Trophoblast cell (in vitro differentiated cells and primary cell): ENCODE results near the gene HS6ST3. TPM values are rescaled to one million over a fixed set of nuclear protein-coding genes. Genes with fewer than 3 reads are reported as not detected.
A peak's percentile ranks its signal among the peaks of the same experiment; 100 is the strongest.
"Not testable (repeated sequence)": the region's sequence is repeated elsewhere in the genome, so short reads cannot be mapped to it uniquely, and the experiment has no call there.

ENCODE experiments used
- DNase-seq, 2 donors: peaks; one replicate each; pipeline ENCODE4 v3.0.0-alpha.2; 2016
- H2AFZ ChIP-seq: 2 replicates; pipeline ENCODE4 v1.6.1; 2013; ENCODE audit warnings: low read length, moderate library complexity, mild to moderate bottlenecking; ENCODE audit not compliant: insufficient read depth, poor library complexity
- H2AK5ac ChIP-seq: 2 replicates; pipeline ENCODE4 v1.6.1; 2013; ENCODE audit warnings: mild to moderate bottlenecking, low read length
- H2BK120ac ChIP-seq: 2 replicates; pipeline ENCODE4 v1.6.1; 2013; ENCODE audit warnings: low read length, mild to moderate bottlenecking, moderate library complexity; ENCODE audit not compliant: insufficient read depth, poor library complexity
- H2BK12ac ChIP-seq: 2 replicates; pipeline ENCODE4 v1.6.1; 2013; ENCODE audit warnings: mild to moderate bottlenecking, low read length, moderate library complexity
- H2BK5ac ChIP-seq: 2 replicates; pipeline ENCODE4 v1.6.1; 2013; ENCODE audit warnings: low read length, low read depth, moderate library complexity, mild to moderate bottlenecking; ENCODE audit not compliant: poor library complexity
- H3K14ac ChIP-seq: 2 replicates; pipeline ENCODE4 v1.6.1; 2013; ENCODE audit warnings: mild to moderate bottlenecking, low read length
- H3K18ac ChIP-seq: 2 replicates; pipeline ENCODE4 v1.6.1; 2013; ENCODE audit warnings: mild to moderate bottlenecking, low read length
- H3K23ac ChIP-seq: 2 replicates; pipeline ENCODE4 v1.6.1; 2013; ENCODE audit warnings: low read length
- H3K27ac ChIP-seq: 2 replicates; pipeline ENCODE4 v1.5.1; 2013; ENCODE audit warnings: low read depth, mild to moderate bottlenecking, inconsistent platforms, low read length, moderate library complexity
- H3K27me3 ChIP-seq: 2 replicates; pipeline ENCODE4 v1.6.1; 2013; ENCODE audit warnings: inconsistent platforms, mild to moderate bottlenecking, low read length, moderate library complexity; ENCODE audit not compliant: insufficient read depth
- H3K36me3 ChIP-seq, 2 experiments: 1 replicate in 1 of 2; 2 replicates in 1 of 2; pipeline ENCODE4 v1.6.1; 2013; ENCODE audit warnings: low read length in 2 of 2, mild to moderate bottlenecking in 2 of 2, moderate library complexity in 1 of 2; ENCODE audit not compliant: insufficient read depth in 2 of 2, control insufficient read depth in 1 of 2
- H3K4ac ChIP-seq: 2 replicates; pipeline ENCODE4 v1.6.1; 2013; ENCODE audit warnings: low read depth, mild to moderate bottlenecking, low read length, moderate library complexity
- H3K4me1 ChIP-seq, 2 experiments: 1 replicate in 1 of 2; 2 replicates in 1 of 2; pipeline ENCODE4 v1.6.1; 2013; ENCODE audit warnings: low read length in 2 of 2, mild to moderate bottlenecking in 2 of 2, moderate library complexity in 1 of 2; ENCODE audit not compliant: insufficient read depth in 2 of 2, control insufficient read depth in 1 of 2
- H3K4me2 ChIP-seq: 2 replicates; pipeline ENCODE4 v1.6.1; 2013; ENCODE audit warnings: inconsistent platforms, mild to moderate bottlenecking, low read length, moderate library complexity
- H3K4me3 ChIP-seq: 2 replicates; pipeline ENCODE4 v1.5.1; 2013; ENCODE audit warnings: mild to moderate bottlenecking, low read depth, low read length, inconsistent platforms
- H3K79me1 ChIP-seq: one replicate; pipeline ENCODE4 v1.6.1; 2013; ENCODE audit warnings: low read length
- H3K79me2 ChIP-seq: 2 replicates; pipeline ENCODE4 v1.6.1; 2013; ENCODE audit warnings: low read length, mild to moderate bottlenecking; ENCODE audit not compliant: control insufficient read depth, insufficient read depth, poor library complexity
- H3K9ac ChIP-seq: 2 replicates; pipeline ENCODE4 v1.6.1; 2013; ENCODE audit warnings: mild to moderate bottlenecking, low read length
- H3K9me3 ChIP-seq: 2 replicates; pipeline ENCODE4 v1.6.1; 2013; ENCODE audit warnings: low read depth, mild to moderate bottlenecking, control low read depth, inconsistent platforms, low read length; ENCODE audit not compliant: insufficient read depth
- H4K12ac ChIP-seq: 2 replicates; pipeline ENCODE4 v1.6.1; 2013; ENCODE audit warnings: low read depth, mild to moderate bottlenecking, low read length, moderate library complexity
- H4K8ac ChIP-seq: 2 replicates; pipeline ENCODE4 v1.6.1; 2013; ENCODE audit warnings: low read depth, mild to moderate bottlenecking, low read length, moderate library complexity
- H4K91ac ChIP-seq: one replicate; pipeline ENCODE4 v1.6.1; 2013; ENCODE audit warnings: low read depth, mild to moderate bottlenecking, low read length, moderate library complexity
- WGBS: extraction: QIAGEN DNeasy Blood & Tissue Kit; methylation state at CpG from one replicate; pipeline ENCODE4 v1.1.7; 2013; ENCODE audit warnings: missing lambda C conversion rate; ENCODE audit not compliant: insufficient read length, insufficient coverage; ENCODE audit errors: extremely low coverage; 5-methylcytosine and 5-hydroxymethylcytosine counted together
- polyA plus RNA-seq: library from polyadenylated mRNA; stranded (reverse); fragments of 200-250 nt; gene quantifications from 2 replicates; pipeline ENCODE4 v1.2.3, GENCODE V29; 2013

Gene HS6ST3
- 0.62 and 0.66 TPM in 2 replicates for polyA plus RNA-seq

DNA sequence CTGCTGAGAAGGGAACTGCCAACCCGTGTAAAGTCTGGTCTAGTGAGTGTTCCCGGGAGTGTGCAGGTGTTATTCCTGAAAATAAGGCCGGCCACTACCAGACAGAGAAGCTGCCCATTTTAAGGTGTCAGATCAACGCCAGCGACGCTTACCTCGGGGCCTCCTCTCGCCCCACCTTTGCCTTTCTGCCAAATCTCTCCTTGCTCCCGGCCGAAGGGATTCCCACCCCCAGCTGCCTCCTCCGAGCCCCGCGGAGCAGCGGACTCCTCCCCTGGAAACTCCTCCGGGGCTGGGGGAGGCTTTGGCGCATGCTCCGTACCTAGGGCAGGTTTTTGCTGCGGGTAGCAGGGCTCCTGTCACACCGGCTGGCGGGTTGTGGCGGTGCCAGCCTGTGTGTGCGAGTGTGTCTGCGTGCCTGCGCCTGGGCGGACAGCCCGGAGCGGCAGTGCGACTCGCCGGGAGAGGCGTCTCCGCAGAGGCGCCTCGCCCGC, at the start of gene HS6ST3:
HS6ST3 (plus strand) TSS at position 359 of the 491 bp plus-strand sequence.
- no peaks in the 10 kb centered on the region for H3K36me3 ChIP-seq
- WGBS: no CpG with 5 or more reads among the region's 35 CpGs
- peak within 1 kb of the TSS; percentile 15 for H3K9ac ChIP-seq
- H2BK12ac ChIP-seq: no peak within 1 kb of the TSS
- peak; percentile 27 to 62 for DNase-seq
- H2AK5ac ChIP-seq: no peak within 1 kb of the TSS
- no peak within 1 kb of the TSS for H4K8ac ChIP-seq
- H3K4me2 ChIP-seq: peak within 1 kb of the TSS; percentile 71
- H3K14ac ChIP-seq: no peak within 1 kb of the TSS
- no peaks in the 10 kb centered on the region for H3K79me1 ChIP-seq
- H2BK5ac ChIP-seq: no peak within 1 kb of the TSS
- no peak within 1 kb of the TSS for H2BK120ac ChIP-seq
- no peak within 1 kb of the TSS for H4K12ac ChIP-seq
- peaks cover 2 to 4% of the 10 kb centered on the region in 2 experiments for H3K4me1 ChIP-seq
- no peak within 1 kb of the TSS for H3K4ac ChIP-seq
- H3K27me3 ChIP-seq: peaks cover 19% of the 10 kb centered on the region
- peak within 1 kb of the TSS; percentile 38 for H2AFZ ChIP-seq
- H3K79me2 ChIP-seq: no peaks in the 10 kb centered on the region
- H3K23ac ChIP-seq: no peak within 1 kb of the TSS
- H3K27ac ChIP-seq: no peak within 1 kb of the TSS
- H3K4me3 ChIP-seq: peak within 1 kb of the TSS; percentile 75
- peaks cover under 1% of the 10 kb centered on the region for H3K9me3 ChIP-seq
- no peak within 1 kb of the TSS for H3K18ac ChIP-seq
- no peak within 1 kb of the TSS for H4K91ac ChIP-seq

DNA sequence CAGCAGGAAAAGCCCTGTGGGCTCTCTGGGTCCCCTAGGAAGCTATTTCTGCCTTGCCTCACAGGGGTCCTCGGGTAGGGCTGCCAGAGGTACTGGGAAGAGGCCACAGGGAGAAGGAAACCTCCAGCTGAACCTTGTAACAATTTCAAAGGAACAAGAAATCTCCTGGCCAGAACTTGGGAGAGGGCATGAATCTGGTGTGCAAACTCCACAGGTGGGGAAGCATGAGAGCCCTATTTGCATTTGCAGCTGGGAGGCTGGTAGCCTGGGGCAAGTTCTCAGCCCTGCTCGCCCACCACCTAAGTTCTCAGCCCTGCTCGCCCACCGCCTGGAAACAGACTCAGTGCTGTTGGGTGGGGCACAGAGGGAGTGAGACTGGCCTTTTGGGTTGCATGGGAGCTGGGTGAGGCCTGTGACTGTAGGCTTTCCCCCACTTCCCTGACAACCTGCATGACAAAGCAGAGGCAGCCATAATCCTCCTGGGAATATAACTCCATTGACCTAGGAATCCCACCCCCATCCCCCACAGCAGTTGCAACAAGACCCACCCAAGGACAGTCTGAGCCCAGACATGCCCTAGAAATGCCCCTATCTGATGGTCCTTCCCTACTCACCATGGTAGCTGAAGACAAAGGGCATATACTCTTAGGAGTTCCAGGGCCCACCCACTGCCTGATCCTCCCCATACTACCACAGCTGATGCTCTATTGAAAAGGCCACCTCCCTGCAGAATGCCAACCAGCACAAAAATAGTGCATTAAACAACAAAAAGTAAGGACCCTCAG, 48.4 kb upstream of the HS6ST3 start:
- Histone ChIP-seq H3K23ac (no peak overlapping the region), H2BK5ac (no peak overlapping the region), H2BK12ac (no peak overlapping the region), H3K27ac (no peak overlapping the region), H3K79me2 (peaks cover 1% of the 10 kb centered on the region), H3K14ac (no peak overlapping the region), H3K18ac (peak overlapping the region; percentile 46), H3K27me3 (no peaks in the 10 kb centered on the region), H4K8ac (no peak overlapping the region), H4K91ac (no peak overlapping the region), H3K4me1 (peaks cover 5% of the 10 kb centered on the region in 2 experiments), H3K36me3 (peaks cover 0 to 2% of the 10 kb centered on the region in 2 experiments), H2AK5ac (no peak overlapping the region), H3K9ac (no peak overlapping the region), H3K79me1 (no peaks in the 10 kb centered on the region), H2BK120ac (no peak overlapping the region), H2AFZ (no peak overlapping the region), H3K4me3 (no peak overlapping the region), H3K4ac (no peak overlapping the region), H3K4me2 (no peak overlapping the region), H4K12ac (no peak overlapping the region), H3K9me3 (peaks cover 2% of the 10 kb centered on the region)
- no peak for DNase-seq
- WGBS: no CpG with 5 or more reads among the region's 4 CpGs

DNA sequence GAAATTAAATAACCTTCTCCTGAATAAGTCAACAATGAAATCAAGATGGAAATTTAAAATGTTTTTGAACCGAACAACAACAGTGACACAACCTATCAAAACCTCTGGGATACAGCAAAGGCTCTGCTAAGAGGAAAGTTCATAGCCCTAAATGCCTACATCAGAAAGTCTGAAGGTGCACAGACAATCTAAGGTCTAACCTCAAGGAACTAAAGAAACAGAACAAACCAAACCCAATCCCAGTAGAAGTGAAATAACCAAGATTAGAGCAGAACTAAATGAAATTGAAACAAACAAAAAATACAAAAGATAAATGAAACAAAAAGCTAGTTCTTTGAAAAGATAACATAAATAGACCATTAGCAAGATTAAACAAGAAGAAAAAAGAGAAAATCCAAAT, 45.7 kb upstream of the HS6ST3 start:
- no peak overlapping the region for H3K14ac ChIP-seq

DNA sequence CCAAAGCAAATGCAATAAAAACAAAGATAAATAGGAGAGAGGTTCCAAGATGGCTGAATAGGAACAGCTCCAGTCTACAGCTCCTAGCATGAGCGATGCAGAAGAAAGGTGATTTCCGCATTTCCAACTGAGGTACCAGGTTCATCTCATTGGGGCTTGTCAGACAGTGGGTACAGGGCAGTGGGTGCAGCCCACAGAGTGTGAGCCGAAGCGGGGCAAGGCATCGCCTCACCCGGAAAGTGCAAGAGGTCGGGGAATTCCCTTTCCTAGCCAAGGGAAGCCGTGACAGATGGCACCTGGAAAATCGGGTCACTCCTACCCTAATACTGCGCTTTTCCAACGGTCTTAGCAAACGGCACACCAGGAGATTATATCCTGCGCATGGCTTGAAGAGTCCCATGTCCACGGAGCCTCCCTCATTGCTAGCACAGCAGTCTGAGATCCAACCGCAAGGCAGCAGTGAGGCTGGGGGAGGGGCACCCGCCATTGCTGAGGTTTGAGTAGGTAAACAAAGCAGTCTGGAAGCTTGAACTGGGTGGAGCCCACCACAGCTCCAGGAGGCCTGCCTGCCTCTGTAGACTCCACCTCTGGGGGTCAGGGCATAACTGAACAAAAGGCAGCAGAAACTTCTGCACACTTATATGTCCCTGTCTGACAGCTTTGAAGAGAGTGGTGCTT, 43.3 kb upstream of the HS6ST3 start:
- not testable (repeated sequence) for H3K9ac ChIP-seq, DNase-seq, H3K14ac ChIP-seq, H3K4me1 ChIP-seq, H2BK120ac ChIP-seq, H2BK12ac ChIP-seq, H3K27ac ChIP-seq, H4K12ac ChIP-seq, H4K91ac ChIP-seq, H3K4me2 ChIP-seq, H3K4ac ChIP-seq, H3K79me2 ChIP-seq, H2BK5ac ChIP-seq, H2AK5ac ChIP-seq, H3K79me1 ChIP-seq, H3K9me3 ChIP-seq, H3K36me3 ChIP-seq, H4K8ac ChIP-seq, H3K27me3 ChIP-seq, H3K18ac ChIP-seq, H2AFZ ChIP-seq, H3K23ac ChIP-seq, H3K4me3 ChIP-seq
- no CpG with 5 or more reads among the region's 16 CpGs for WGBS

More for the DNA sequence above, 45.7 kb upstream of the HS6ST3 start:
- no peak overlapping the region for H3K4me3 ChIP-seq
- DNase-seq: no peak
- peaks cover 5% of the 10 kb centered on the region for H3K9me3 ChIP-seq
- H2AFZ ChIP-seq: no peak overlapping the region
- no peaks in the 10 kb centered on the region for H3K27me3 ChIP-seq
- H3K4ac ChIP-seq: no peak overlapping the region
- H4K12ac ChIP-seq: no peak overlapping the region
- H3K23ac ChIP-seq: no peak overlapping the region
- no peak overlapping the region for H3K4me2 ChIP-seq
- H2BK12ac ChIP-seq: no peak overlapping the region
- no peak overlapping the region for H3K27ac ChIP-seq
- no peak overlapping the region for H2BK120ac ChIP-seq
- peaks cover 1% of the 10 kb centered on the region for H3K79me2 ChIP-seq
- H3K18ac ChIP-seq: no peak overlapping the region
- no peaks in the 10 kb centered on the region for H3K79me1 ChIP-seq
- H4K8ac ChIP-seq: no peak overlapping the region
- H4K91ac ChIP-seq: no peak overlapping the region
- H3K36me3 ChIP-seq: peaks cover 4 to 6% of the 10 kb centered on the region in 2 experiments
- no peak overlapping the region for H2BK5ac ChIP-seq
- no peak overlapping the region for H3K9ac ChIP-seq
- peaks cover 5% of the 10 kb centered on the region in 2 experiments for H3K4me1 ChIP-seq
- WGBS: no CpG with 5 or more reads among the region's 1 CpG
- no peak overlapping the region for H2AK5ac ChIP-seq
